Heart left ventricle (tissue), 16 donors: ENCODE results near the gene PAX2. TPM values are rescaled to one million over a fixed set of nuclear protein-coding genes. Genes with fewer than 3 reads are reported as not detected.

Source experiments
- ATAC-seq, 4 donors: fragments of 200-7000 bp; cut with Tn5 transposase; one replicate each; pipeline ENCODE4 v1.9.1; 2020 to 2022; ENCODE audit warnings: moderate library complexity in 4 of 4, mild to moderate bottlenecking in 3 of 4, moderate number of reproducible peaks in 1 of 4
- DNase-seq, 5 donors: peaks; one replicate each; pipeline ENCODE4 v3.0.0-alpha.2; 2020
- H3K27ac ChIP-seq, 12 donors: fragments of 200-600 bp; sonication (generic) in 4 of 12; one replicate each; pipeline versions ENCODE4 v1.5.0 to v1.8.0; 2016 to 2022; ENCODE audit warnings: mild to moderate bottlenecking in 2 of 12
- H3K27me3 ChIP-seq, 9 donors: fragments of 200-600 bp; sonication (generic) in 2 of 9; one replicate each; pipeline versions ENCODE4 v1.5.1 to v1.8.0; 2016 to 2022; ENCODE audit warnings: mild to moderate bottlenecking in 3 of 9
- H3K36me3 ChIP-seq, 9 donors: fragments of 200-600 bp; sonication (generic) in 2 of 9; one replicate each; pipeline versions ENCODE4 v1.5.0 to v1.8.0; 2018 to 2022; ENCODE audit warnings: mild to moderate bottlenecking in 2 of 9
- H3K4me1 ChIP-seq, 12 donors: fragments of 200-600 bp; sonication (generic) in 4 of 12; one replicate each; pipeline versions ENCODE4 v1.5.0 to v1.8.0; 2016 to 2022; ENCODE audit warnings: mild to moderate bottlenecking in 3 of 12
- H3K4me3 ChIP-seq, 12 donors: fragments of 200-600 bp; sonication (generic) in 4 of 12; one replicate each; pipeline versions ENCODE4 v1.5.0 to v1.8.0; 2017 to 2022; ENCODE audit warnings: mild to moderate bottlenecking in 9 of 12, moderate library complexity in 4 of 12
- H3K9me3 ChIP-seq, 12 donors: fragments of 200-600 bp; sonication (generic) in 4 of 12; one replicate each; pipeline versions ENCODE4 v1.5.0 to v1.8.0; 2016 to 2022; ENCODE audit warnings: mild to moderate bottlenecking in 1 of 12
- POLR2A ChIP-seq, 2 donors: fragments of 450-650 bp; IDR thresholded peaks; one replicate each; pipeline ENCODE4 v1.6.1; 2017; ENCODE audit warnings: antibody characterized with exemption in 2 of 2, mild to moderate bottlenecking in 2 of 2, moderate library complexity in 2 of 2
- WGBS, 4 donors: extraction: QIAGEN DNeasy Blood & Tissue Kit in 2 of 4; methylation state at CpG; one replicate each; pipeline versions ENCODE4 v1.1.5 to v1.1.7; 2013 to 2018; 5-methylcytosine and 5-hydroxymethylcytosine counted together
- intact Hi-C, 10 donors: fragments of 100-400 bp; cut with DNase I; formaldehyde crosslinking; loops; one replicate each; pipeline versions ENCODE4 v1.11.1 to v1.14.2; 2022
- polyA plus RNA-seq, 2 donors: library from polyadenylated mRNA; stranded (reverse); fragments of 200-250 nt; gene quantifications; one replicate each; pipeline ENCODE4 v1.2.3, GENCODE V29; 2013
- total RNA-seq, 9 donors: library from RNA; depleted of rRNA in 2 of 9; stranded (reverse); fragments of >200 nt in 2 of 9; fragmentation: NEBNext Ultra II Directional in 3 of 9; extraction: Animal tissue kit (Norgen Biotek cat#: 25700) in 3 of 9; gene quantifications; one replicate each; pipeline versions ENCODE4 v1.1.0 to v1.2.4, GENCODE V29; 2016 to 2023
- TF ChIP-seq, protein P1 (sequence below), 12 donors: fragments of 200-600 bp; sonication (generic) in 4 of 12; IDR thresholded peaks; one replicate each; pipeline versions ENCODE4 v1.5.0 to v1.8.0; 2018 to 2022; ENCODE audit warnings: antibody characterized with exemption in 12 of 12, mild to moderate bottlenecking in 5 of 12
- donor health status: ischemic (EF 13 %, LVEDD 7.1; RV severe dilation, severe dysfunction).
- donor health status: healthy with polysubstance abuse.
- donor health status: DM: no; HTN: yes; CAD: no.
- donor health status: DM: no; HTN: no; CAD: no.
- donor health status: ischemic (EF 25% LVEDD 6.9; RV normal size, moderate dysfunction).
- donor health status: ischemic (EF 25% LVEDD 5.7; RV mildly dilated, moderate dysfunction).
- donor health status: healthy.
- donor health status: DM: yes; HTN: yes; CAD: no.
- donor health status: ischemic (EF 35%, LVEDD 5.7; RV mildly dilated, moderate dysfunction).
- donor health status: nonischemic (EF 11% LVEDD 7.7; RV severe dilation, severe dysfunction).
- donor health status: DM: yes; HTN: yes; CAD: no.
- donor health status: PGD.
- donor health status: ischemic (EF 29% LVEDD 5.4; RV normal size, mild dysfunction).
- donor health status: nonischemic (EF 23%, LVEDD 6.1; RV moderate dilation, normal function).

Gene PAX2
- total and polyA plus RNA-seq, 11 donors = not detected

DNA sequence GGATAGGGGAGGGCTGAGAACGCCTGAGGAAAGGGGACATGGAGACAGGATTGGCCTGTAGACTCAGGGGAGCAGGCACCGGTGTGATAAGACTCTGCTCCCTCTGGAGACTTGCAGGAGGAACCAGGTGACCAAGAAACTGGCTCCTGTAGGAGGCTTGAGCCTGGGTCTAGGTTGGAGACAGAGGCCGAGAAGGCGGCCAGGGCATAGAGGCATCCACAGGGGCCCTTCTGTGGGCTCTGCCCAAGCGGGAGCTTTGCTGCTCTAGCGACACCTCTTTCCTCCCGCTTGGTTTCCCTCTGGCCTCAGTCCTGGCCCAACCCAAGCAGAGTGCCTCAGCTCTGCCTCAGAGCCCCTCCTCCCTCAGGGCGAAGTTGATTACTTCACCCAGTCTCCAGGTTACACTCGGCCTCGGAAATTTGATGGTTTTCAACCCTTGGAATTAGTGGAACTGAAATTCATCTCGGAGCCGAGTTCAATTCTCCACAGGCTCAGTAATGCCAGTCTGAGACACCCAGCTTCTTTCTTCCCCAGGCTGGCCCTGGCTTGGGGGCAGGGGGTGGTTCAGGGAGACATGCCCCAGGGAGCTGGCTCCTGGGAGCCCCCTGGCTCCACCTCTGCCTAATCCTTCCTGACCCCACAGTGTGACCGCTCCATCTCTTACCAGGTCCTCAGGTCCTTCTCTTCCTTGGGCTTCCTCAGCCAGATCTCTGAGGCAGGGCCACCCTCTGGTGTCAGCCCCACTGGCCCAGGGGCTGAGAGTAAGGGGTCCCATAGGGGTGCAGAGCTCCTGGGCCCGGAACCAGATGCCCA is 60.4 kb downstream of the PAX2 start:
- intact Hi-C loops = no loop called here
- WGBS, 4 donors = 55 to 77% (median 58%) methylated on average over 13 to 14 of the region's 14 CpGs
- peaks cover 12 to 94% (median 47%) of the 10 kb centered on the region in 9 donors for H3K27me3 ChIP-seq

DNA sequence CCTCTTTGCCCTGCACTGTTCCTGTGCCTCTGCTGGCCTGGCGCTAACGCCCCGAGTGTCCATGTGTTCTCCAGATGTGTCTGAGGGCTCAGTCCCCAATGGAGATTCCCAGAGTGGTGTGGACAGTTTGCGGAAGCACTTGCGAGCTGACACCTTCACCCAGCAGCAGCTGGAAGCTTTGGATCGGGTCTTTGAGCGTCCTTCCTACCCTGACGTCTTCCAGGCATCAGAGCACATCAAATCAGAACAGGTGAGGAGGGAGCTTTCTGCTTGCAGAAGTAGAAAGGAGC is 60.9 kb downstream of the PAX2 start:
- Histone ChIP-seq H3K9me3 (no peaks in the 10 kb centered on the region), H3K36me3 (no peaks in the 10 kb centered on the region), H3K4me1 (no peaks in the 10 kb centered on the region), H3K27ac (no peak overlapping the region), H3K4me3 (no peak overlapping the region), H3K27me3 (peaks cover 11 to 94% (median 44%) of the 10 kb centered on the region in 9 donors)
- intact Hi-C loops = no loop called here
- DNase-seq (no peak), ATAC-seq (no peak)
- WGBS, 4 donors = 57 to 64% (median 64%) methylated on average over 7 to 8 of the region's 8 CpGs
- TF ChIP-seq POLR2A (IDR thresholded peaks at IDR 0.05) = no peak
- TF ChIP-seq, protein P1, sequence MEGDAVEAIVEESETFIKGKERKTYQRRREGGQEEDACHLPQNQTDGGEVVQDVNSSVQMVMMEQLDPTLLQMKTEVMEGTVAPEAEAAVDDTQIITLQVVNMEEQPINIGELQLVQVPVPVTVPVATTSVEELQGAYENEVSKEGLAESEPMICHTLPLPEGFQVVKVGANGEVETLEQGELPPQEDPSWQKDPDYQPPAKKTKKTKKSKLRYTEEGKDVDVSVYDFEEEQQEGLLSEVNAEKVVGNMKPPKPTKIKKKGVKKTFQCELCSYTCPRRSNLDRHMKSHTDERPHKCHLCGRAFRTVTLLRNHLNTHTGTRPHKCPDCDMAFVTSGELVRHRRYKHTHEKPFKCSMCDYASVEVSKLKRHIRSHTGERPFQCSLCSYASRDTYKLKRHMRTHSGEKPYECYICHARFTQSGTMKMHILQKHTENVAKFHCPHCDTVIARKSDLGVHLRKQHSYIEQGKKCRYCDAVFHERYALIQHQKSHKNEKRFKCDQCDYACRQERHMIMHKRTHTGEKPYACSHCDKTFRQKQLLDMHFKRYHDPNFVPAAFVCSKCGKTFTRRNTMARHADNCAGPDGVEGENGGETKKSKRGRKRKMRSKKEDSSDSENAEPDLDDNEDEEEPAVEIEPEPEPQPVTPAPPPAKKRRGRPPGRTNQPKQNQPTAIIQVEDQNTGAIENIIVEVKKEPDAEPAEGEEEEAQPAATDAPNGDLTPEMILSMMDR (IDR thresholded peaks at IDR 0.05) = no peak

More for the DNA sequence above, 60.4 kb downstream of the PAX2 start:
- no peaks in the 10 kb centered on the region for H3K9me3 ChIP-seq
- H3K36me3 ChIP-seq = no peaks in the 10 kb centered on the region
- H3K4me3 ChIP-seq = no peak overlapping the region
- ATAC-seq = no peak
- DNase-seq = no peak
- TF ChIP-seq POLR2A (IDR thresholded peaks at IDR 0.05) = no peak
- TF ChIP-seq, protein P1 (IDR thresholded peaks at IDR 0.05) = no peak
- no peaks in the 10 kb centered on the region for H3K4me1 ChIP-seq
- no peak overlapping the region for H3K27ac ChIP-seq

DNA sequence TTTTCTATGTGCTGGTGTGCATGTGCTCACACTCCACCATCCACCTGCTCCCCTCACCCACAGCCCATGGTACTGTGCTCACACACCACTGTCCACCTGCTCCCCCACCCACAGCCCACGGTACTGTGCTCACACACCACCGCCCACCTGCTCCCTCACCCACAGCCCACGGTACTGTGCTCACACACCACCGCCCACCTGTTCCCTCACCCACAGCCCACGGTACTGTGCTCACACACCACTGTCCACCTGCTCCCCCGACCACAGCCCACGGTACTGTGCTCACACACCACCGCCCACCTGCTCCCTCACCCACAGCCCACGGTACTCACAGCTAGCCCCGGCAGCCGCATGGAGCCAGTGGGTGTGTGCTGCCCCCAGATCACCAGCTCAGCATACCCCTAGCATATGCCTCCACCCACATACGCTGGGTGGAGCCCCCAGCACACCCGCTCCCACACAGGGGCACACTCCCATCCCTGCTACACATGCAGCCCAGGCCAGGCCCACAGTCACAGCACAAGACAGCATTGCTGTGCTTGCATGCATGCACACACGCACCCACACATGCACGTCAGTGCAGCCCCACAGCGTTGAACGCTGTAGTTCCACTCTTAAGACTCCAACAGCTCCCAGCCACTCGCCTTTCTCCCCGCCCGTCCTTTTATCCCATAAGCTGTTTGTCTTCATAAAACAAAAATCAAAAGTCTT is 62.0 kb downstream of the PAX2 start:
- Histone ChIP-seq H3K36me3 (no peaks in the 10 kb centered on the region), H3K4me1 (no peaks in the 10 kb centered on the region)
- TF ChIP-seq, protein P1 (IDR thresholded peaks at IDR 0.05) = no peak
- TF ChIP-seq POLR2A (IDR thresholded peaks at IDR 0.05) = no peak

DNA sequence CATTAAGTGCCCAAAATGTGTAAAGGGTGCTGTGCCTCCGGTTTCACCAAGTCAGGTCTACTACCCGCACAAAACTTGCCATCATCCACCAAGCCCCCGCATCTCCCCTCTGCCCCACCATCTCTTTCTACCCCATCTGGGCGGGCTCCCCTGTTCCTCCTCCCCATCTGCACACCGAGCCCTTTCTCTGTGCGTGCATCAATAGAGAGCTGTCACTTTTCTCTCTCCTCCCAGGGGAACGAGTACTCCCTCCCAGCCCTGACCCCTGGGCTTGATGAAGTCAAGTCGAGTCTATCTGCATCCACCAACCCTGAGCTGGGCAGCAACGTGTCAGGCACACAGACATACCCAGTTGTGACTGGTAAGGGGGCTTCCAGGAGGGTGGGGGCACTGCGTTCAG is 63.5 kb downstream of the PAX2 start:
- Histone ChIP-seq H3K27me3 (peaks cover 9 to 88% (median 38%) of the 10 kb centered on the region in 9 donors), H3K9me3 (no peaks in the 10 kb centered on the region), H3K4me1 (no peaks in the 10 kb centered on the region), H3K36me3 (no peaks in the 10 kb centered on the region), H3K4me3 (no peak overlapping the region), H3K27ac (no peak overlapping the region)
- TF ChIP-seq, protein P1 (IDR thresholded peaks at IDR 0.05) = no peak
- no peak for TF ChIP-seq POLR2A (IDR thresholded peaks at IDR 0.05)
- no peak for ATAC-seq
- intact Hi-C loops = no loop called here
- WGBS, 4 donors = 66 to 70% (median 67%) methylated on average over 10 of the region's 10 CpGs
- DNase-seq = no peak

More for the DNA sequence above, 62.0 kb downstream of the PAX2 start:
- intact Hi-C loops = no loop called here
- DNase-seq = no peak
- H3K27me3 ChIP-seq = peaks cover 9 to 94% (median 40%) of the 10 kb centered on the region in 9 donors
- 82 to 84% (median 83%) methylated on average over 20 of the region's 20 CpGs for WGBS, 4 donors
- no peak for ATAC-seq
- H3K4me3 ChIP-seq = no peak overlapping the region
- no peaks in the 10 kb centered on the region for H3K9me3 ChIP-seq
- H3K27ac ChIP-seq = no peak overlapping the region
